Measurements from ENCODE around the gene RAPGEF3. TPM values are rescaled to one million over a fixed set of nuclear protein-coding genes. Genes with fewer than 3 reads are reported as not detected.

RAPGEF3 gene
- total and polyA plus RNA-seq, 3 experiments from 2014 or later = 0.15 to 1.1 (median 0.95) TPM

Other genes with a start within 250 kb of the RAPGEF3 start
- 10 to 100 TPM; 54.0 to 58.1 TPM for gene RPAP3, start 52.9 kb downstream of the RAPGEF3 start, total RNA-seq
- 35.3 TPM for gene RPAP3, start 52.9 kb downstream of the RAPGEF3 start, polyA plus RNA-seq
- gene ENDOU, start 33.4 kb downstream of the RAPGEF3 start, total RNA-seq = not detected
- gene ENDOU, start 33.4 kb downstream of the RAPGEF3 start, polyA plus RNA-seq = not detected
- gene SLC48A1, start 14.4 kb upstream of the RAPGEF3 start, total RNA-seq = 10 to 100 TPM; 10.9 to 11.5 TPM
- 9.1 TPM for gene SLC48A1, start 14.4 kb upstream of the RAPGEF3 start, polyA plus RNA-seq
- 100 to 1,000 TPM; 206 to 207 TPM for gene HDAC7, start 61.0 kb upstream of the RAPGEF3 start, total RNA-seq
- 23.1 TPM for gene HDAC7, start 61.0 kb upstream of the RAPGEF3 start, polyA plus RNA-seq
- 10 to 100 TPM; 79.6 to 83.4 TPM for gene VDR, start 146.1 kb upstream of the RAPGEF3 start, total RNA-seq
- gene VDR, start 146.1 kb upstream of the RAPGEF3 start, polyA plus RNA-seq = 0.54 TPM
- gene TMEM106C, start 204.7 kb upstream of the RAPGEF3 start, total RNA-seq = 100 to 1,000 TPM; 178 to 186 TPM
- 56.8 TPM for gene TMEM106C, start 204.7 kb upstream of the RAPGEF3 start, polyA plus RNA-seq
- gene COL2A1, start 245.6 kb upstream of the RAPGEF3 start, total RNA-seq = not detected
- gene COL2A1, start 245.6 kb upstream of the RAPGEF3 start, polyA plus RNA-seq = not detected

Measured in CD8-positive, alpha-beta memory T cell (primary cell).